Measurements from ENCODE around the gene PRAMEF15. TPM values are rescaled to one million over a fixed set of nuclear protein-coding genes. Genes with fewer than 3 reads are reported as not detected.
A peak's percentile ranks its signal among the peaks of the same experiment; 100 is the strongest.
"Not testable (repeated sequence)": the region's sequence is repeated elsewhere in the genome, so short reads cannot be mapped to it uniquely, and the experiment has no call there.

PRAMEF15 gene
- not detected for total RNA-seq

- not testable (repeated sequence) for DNase-seq (ENCODE audit: low read depth in 2 of 3, low spot score in 2 of 3)
Observed at GRCh38 chr1:13315281-13315680, at the start of gene PRAMEF15. Gene PRAMEF15 (plus strand): TSS chr1:13315581. CDS start chr1:13318408, 2,827 bp downstream.

GRCh38 chr1:13277016-13277415, 38.4 kb upstream of the PRAMEF15 start:
- not testable (repeated sequence) for DNase-seq (ENCODE audit: low read depth in 2 of 3, low spot score in 2 of 3)

GRCh38 chr1:13279617-13280016, 35.8 kb upstream of the PRAMEF15 start:
- not testable (repeated sequence) for DNase-seq (ENCODE audit: low read depth in 2 of 3, low spot score in 2 of 3)

DNA sequence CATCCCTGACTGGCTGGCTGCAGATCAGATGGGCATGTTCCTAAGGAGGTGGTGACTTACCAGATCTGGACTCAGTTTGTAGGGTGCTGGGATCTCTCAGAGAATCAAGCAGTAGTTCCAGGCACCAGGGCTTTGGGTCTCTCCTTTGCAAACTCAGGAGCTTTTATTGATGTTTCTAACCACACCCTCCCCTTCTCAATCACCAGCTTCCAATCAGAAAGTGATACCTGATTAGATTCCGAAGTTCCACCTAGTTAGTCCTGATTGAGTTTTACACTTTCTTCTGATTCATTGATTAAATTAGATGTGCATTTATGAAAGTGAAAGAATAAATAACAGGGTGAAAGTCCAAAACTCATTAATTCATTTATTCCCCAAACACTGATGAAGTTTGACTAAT, 30.3 kb upstream of the PRAMEF15 start, which contains the start of gene PRAMEF8:
TSS of gene PRAMEF8 (minus strand) at position 101 of the 400 bp plus-strand sequence. CDS start 1,046 bp downstream, outside the sequence.
- not testable (repeated sequence) for DNase-seq (ENCODE audit: low read depth in 2 of 3, low spot score in 2 of 3)

GRCh38 chr1:13289030-13289429, 26.4 kb upstream of the PRAMEF15 start:
- not testable (repeated sequence) for DNase-seq (ENCODE audit: low read depth in 2 of 3, low spot score in 2 of 3)

GRCh38 chr1:13297216-13297931, 18.0 kb upstream of the PRAMEF15 start:
- not testable (repeated sequence) for DNase-seq (ENCODE audit: low read depth in 2 of 3, low spot score in 2 of 3)

- DNase-seq (ENCODE audit: low read depth in 2 of 3, low spot score in 2 of 3), result not testable (repeated sequence)
Observed at GRCh38 chr1:13298699-13299098, 16.7 kb upstream of the PRAMEF15 start.

DNA sequence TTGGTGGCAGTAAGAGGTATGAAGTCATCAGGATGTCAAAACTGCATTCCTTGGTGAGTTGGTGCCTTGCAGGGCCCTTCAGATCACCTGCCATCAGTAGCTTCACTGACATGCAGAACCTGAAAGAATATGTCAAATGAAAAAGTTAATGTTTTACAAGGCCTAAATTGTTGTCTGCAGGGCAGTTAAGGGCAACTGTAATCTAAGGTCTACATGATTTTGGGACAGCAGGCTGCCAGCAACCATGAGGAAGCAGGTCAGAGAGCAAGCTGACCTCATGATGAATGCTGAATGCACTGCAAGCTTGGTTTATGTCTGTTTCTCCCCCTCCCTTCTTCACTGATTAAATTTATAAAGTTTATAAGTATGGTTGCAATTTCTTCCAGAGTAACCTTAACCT, 13.2 kb upstream of the PRAMEF15 start:
- DNase-seq (ENCODE audit: low read depth in 2 of 3, low spot score in 2 of 3), result not testable (repeated sequence)

- DNase-seq (ENCODE audit: low read depth in 2 of 3, low spot score in 2 of 3), result not testable (repeated sequence)
Observed at GRCh38 chr1:13303239-13303638, 12.1 kb upstream of the PRAMEF15 start, which contains the start of gene PRAMEF33. Gene PRAMEF33 (plus strand): TSS chr1:13303539. CDS start chr1:13305955, 2,416 bp downstream.

GRCh38 chr1:13342496-13342895, 27.1 kb downstream of the PRAMEF15 start:
- DNase-seq (ENCODE audit: low read depth in 2 of 3, low spot score in 2 of 3), result not testable (repeated sequence)

DNA sequence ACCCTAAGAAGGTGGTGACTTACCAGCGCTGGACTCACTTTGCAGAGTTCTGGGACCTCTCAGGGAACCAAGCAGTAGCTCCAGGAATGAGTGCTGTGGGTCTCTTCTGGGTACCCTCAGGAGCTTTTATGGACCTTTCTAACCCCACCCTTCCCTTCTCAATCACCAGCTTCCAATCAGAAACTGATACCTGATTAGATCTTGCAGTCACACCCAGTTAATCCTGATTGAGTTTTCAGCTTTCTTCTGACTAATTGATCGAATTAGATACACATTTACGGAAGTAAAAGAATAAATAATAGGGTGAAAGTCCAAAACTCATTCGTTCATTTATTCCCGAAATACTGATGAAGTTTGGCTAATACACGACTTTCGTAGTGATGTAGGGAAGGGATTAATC, 31.7 kb downstream of the PRAMEF15 start, which contains the start of gene PRAMEF14:
TSS of gene PRAMEF14 (minus strand) at position 101 of the 400 bp plus-strand sequence. CDS start 1,820 bp downstream, outside the sequence.
- DNase-seq (ENCODE audit: low read depth in 2 of 3, low spot score in 2 of 3), result not testable (repeated sequence)

DNA sequence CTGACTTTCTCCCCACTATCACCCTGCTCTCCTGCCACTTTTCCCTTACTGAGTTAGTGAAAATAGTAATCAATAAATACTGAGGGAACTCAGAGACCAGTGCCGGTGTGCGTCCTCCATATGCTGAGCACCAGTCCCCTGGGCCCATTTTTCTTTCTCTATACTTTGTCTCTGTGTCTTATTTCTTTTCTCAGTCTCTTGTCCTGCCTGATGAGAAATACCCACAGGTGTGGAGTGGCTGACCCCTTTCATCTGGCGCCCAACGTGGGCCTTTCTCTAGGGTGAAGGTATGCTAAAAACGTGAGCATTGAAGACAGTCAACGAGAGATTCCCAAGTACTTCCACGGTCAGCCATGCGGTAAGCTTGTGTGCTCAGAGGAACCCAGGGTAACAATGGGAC, 38.1 kb downstream of the PRAMEF15 start:
- DNase-seq (ENCODE audit: low read depth in 2 of 3, low spot score in 2 of 3), result peak in 1 of 3 donors; percentile 4

DNA sequence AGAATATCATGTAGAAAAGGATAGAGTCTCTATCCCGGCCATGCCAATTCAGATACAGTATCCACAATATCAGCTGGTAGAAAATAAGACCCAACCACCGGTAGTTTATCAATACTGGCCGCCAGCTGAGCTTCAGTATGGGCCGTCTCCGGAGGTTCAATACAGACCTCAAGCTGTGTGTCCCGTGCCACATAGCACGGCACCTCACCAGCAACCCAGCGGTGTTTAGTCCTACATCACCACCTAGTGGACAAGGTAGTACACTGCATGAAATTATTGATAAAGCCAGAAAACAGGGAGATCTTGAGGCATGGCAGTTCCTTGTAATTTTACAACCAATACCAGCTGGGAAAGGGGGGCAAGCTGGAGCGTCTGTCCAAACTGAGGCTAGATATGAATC, 39.1 kb downstream of the PRAMEF15 start:
- DNase-seq (ENCODE audit: low read depth in 2 of 3, low spot score in 2 of 3), result not testable (repeated sequence)

DNA sequence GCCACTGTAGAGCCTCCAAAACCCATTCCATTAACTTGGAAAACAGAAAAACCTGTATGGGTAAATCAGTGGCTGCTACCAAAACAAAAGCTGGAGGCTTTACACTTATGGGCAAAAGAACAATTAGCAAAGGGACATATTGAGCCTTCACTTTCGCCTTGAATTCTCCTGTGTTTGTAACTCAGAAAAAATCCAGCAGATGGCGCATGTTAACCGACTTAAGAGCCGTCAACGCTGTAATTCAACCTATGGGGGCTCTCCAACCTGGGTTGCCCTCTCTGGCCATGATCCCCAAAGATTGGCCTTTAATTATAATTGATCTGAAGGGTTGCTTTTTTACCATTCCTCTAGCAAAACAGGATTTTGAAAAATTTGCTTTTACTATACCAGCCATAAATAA, 41.4 kb downstream of the PRAMEF15 start:
- peak in 2 of 3 donors; percentile 49 to 86 for DNase-seq (ENCODE audit: low read depth in 2 of 3, low spot score in 2 of 3)

DNA sequence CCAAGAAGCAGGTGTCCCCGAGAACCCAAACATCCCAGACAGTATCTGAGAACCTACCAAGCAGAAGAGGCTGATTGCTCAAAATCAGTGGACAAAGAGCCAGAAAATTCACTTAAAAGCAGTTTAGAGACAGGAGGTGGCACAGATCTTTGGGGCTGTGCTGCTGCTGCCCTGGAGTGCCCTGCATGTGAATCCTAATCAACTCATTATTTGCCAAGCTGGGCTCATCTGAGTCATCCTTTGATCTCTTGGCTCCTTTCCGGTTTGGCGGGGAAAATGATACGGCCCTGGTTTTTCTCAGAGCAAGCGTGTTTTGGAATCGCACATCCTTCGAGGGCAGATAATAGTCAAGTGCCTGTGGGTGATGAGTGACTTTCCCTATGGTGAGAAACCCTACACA, 47.0 kb downstream of the PRAMEF15 start:
- DNase-seq (ENCODE audit: low read depth in 2 of 3, low spot score in 2 of 3), result not testable (repeated sequence)

GRCh38 chr1:13364928-13365327, 49.5 kb downstream of the PRAMEF15 start:
- not testable (repeated sequence) for DNase-seq (ENCODE audit: low read depth in 2 of 3, low spot score in 2 of 3)

DNA sequence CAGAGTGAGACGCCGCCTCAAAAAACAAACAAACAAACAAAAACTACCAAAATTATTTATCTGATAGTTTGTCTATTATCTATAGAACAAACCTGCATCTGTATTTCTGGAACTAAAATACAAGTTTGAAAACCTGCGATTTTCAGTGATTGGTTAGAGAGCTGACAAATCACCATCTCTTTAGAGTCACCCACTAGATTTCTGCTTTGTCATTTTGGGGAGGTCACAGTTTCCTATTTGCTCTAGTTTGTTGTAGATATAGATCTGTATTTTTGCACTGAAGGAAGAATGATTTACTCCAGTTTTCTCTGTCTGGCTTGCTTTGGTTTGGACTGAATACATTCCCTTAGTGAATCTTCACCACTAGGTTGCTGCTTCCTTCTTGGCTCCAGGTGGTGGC, 51.2 kb downstream of the PRAMEF15 start:
- DNase-seq (ENCODE audit: low read depth in 2 of 3, low spot score in 2 of 3), result peak in 2 of 3 donors; percentile 35 to 79

DNA sequence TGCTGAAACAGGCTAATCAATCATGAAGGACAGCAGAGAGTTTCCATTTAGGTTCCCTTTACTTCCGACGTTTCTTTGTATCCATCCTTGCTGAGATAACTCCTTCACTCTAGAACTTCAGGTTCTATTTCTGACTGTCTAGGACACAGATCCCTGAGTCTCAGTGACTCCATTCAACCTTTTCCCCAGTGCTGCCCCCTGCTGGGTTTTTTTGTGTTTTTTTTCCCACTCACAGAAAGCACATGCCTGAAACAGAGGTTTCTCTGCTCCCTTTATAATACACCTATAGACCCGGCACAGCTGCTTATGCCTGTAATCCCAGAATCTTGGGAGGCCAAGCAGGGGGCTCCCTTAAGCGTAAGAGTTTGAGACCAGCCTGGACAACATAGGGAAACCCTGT, 53.2 kb downstream of the PRAMEF15 start:
- peak in 2 of 3 donors; percentile 19 to 59 for DNase-seq (ENCODE audit: low read depth in 2 of 3, low spot score in 2 of 3)
